ENCODE measurements around the gene ANKRD33B. TPM values are rescaled to one million over a fixed set of nuclear protein-coding genes. Genes with fewer than 3 reads are reported as not detected.
"Not testable (repeated sequence)": the region's sequence is repeated elsewhere in the genome, so short reads cannot be mapped to it uniquely, and the experiment has no call there.

The ANKRD33B gene
- polyA plus RNA-seq, 1 donor from 2014 or later = 1.5 TPM

- Mint-ChIP-seq H3K4me1 (peaks cover 0 to 14% (median 2%) of the 10 kb centered on the region in 3 donors), H3K9me3 (peaks cover 0 to 3% (median 0%) of the 10 kb centered on the region in 3 donors), H3K36me3 (peaks cover 1% of the 10 kb centered on the region), H3K4me3 (peak overlapping the region in 2 of 4 donors; percentile 5 to 28), H3K27me3 (no peaks in the 10 kb centered on the region), H3K27ac (peak overlapping the region in 2 of 3 donors; percentile 18 to 19)
Observed at GRCh38 chr5:10655161-10655971, 91.5 kb downstream of the ANKRD33B start.

- H3K4me1 Mint-ChIP-seq = peaks cover 0 to 14% (median 3%) of the 10 kb centered on the region in 3 donors
- H3K9me3 Mint-ChIP-seq = peaks cover 0 to 3% (median 0%) of the 10 kb centered on the region in 3 donors
- H3K36me3 Mint-ChIP-seq = peaks cover 1% of the 10 kb centered on the region
- H3K27ac Mint-ChIP-seq = peak overlapping the region in 1 of 3 donors; percentile 62
- H3K4me3 Mint-ChIP-seq = no peak overlapping the region
- H3K27me3 Mint-ChIP-seq = no peaks in the 10 kb centered on the region
Observed at GRCh38 chr5:10655972-10656830, 92.3 kb downstream of the ANKRD33B start.

- peaks cover 0 to 14% (median 3%) of the 10 kb centered on the region in 3 donors for H3K4me1 Mint-ChIP-seq
- peaks cover 0 to 3% (median 0%) of the 10 kb centered on the region in 3 donors for H3K9me3 Mint-ChIP-seq
- H3K4me3 Mint-ChIP-seq = no peak overlapping the region
- peaks cover under 1% of the 10 kb centered on the region for H3K36me3 Mint-ChIP-seq
- H3K27me3 Mint-ChIP-seq = no peaks in the 10 kb centered on the region
- H3K27ac Mint-ChIP-seq = no peak overlapping the region
Observed at GRCh38 chr5:10658265-10658664, 94.4 kb downstream of the ANKRD33B start.

- no peak overlapping the region for H3K27ac Mint-ChIP-seq
- no peak overlapping the region for H3K4me3 Mint-ChIP-seq
- H3K27me3 Mint-ChIP-seq = no peaks in the 10 kb centered on the region
- H3K4me1 Mint-ChIP-seq = peaks cover 0 to 10% (median 1%) of the 10 kb centered on the region in 3 donors
- H3K9me3 Mint-ChIP-seq = peaks cover 0 to 3% (median 0%) of the 10 kb centered on the region in 3 donors
- H3K36me3 Mint-ChIP-seq = no peaks in the 10 kb centered on the region
Observed at GRCh38 chr5:10660135-10660534, 96.3 kb downstream of the ANKRD33B start.

- no peaks in the 10 kb centered on the region for H3K36me3 Mint-ChIP-seq
- no peaks in the 10 kb centered on the region for H3K27me3 Mint-ChIP-seq
- H3K4me1 Mint-ChIP-seq = peaks cover 0 to 5% (median 1%) of the 10 kb centered on the region in 3 donors
- peaks cover 0 to 3% (median 0%) of the 10 kb centered on the region in 3 donors for H3K9me3 Mint-ChIP-seq
- H3K4me3 Mint-ChIP-seq = no peak overlapping the region
- H3K27ac Mint-ChIP-seq = no peak overlapping the region
Observed at GRCh38 chr5:10660720-10661387, 97.0 kb downstream of the ANKRD33B start.

GRCh38 chr5:10661401-10661800 is 97.5 kb downstream of the ANKRD33B start:
- Mint-ChIP-seq H3K4me3 (no peak overlapping the region), H3K36me3 (no peaks in the 10 kb centered on the region), H3K4me1 (peaks cover 0 to 1% (median 0%) of the 10 kb centered on the region in 3 donors), H3K27ac (no peak overlapping the region), H3K9me3 (peaks cover 0 to 3% (median 0%) of the 10 kb centered on the region in 3 donors), H3K27me3 (no peaks in the 10 kb centered on the region)

- peaks cover 0 to 1% (median 0%) of the 10 kb centered on the region in 3 donors for H3K4me1 Mint-ChIP-seq
- H3K27ac Mint-ChIP-seq = no peak overlapping the region
- no peaks in the 10 kb centered on the region for H3K27me3 Mint-ChIP-seq
- no peak overlapping the region for H3K4me3 Mint-ChIP-seq
- no peaks in the 10 kb centered on the region for H3K36me3 Mint-ChIP-seq
- H3K9me3 Mint-ChIP-seq = peaks cover 0 to 3% (median 0%) of the 10 kb centered on the region in 3 donors
Observed at GRCh38 chr5:10662083-10662482, 98.2 kb downstream of the ANKRD33B start.

GRCh38 chr5:10662661-10663488 is 99.0 kb downstream of the ANKRD33B start:
- H3K4me3 Mint-ChIP-seq = no peak overlapping the region
- no peaks in the 10 kb centered on the region for H3K27me3 Mint-ChIP-seq
- no peaks in the 10 kb centered on the region for H3K36me3 Mint-ChIP-seq
- H3K27ac Mint-ChIP-seq = no peak overlapping the region
- H3K4me1 Mint-ChIP-seq = peaks cover 0 to 1% (median 0%) of the 10 kb centered on the region in 3 donors
- H3K9me3 Mint-ChIP-seq = peaks cover 0 to 3% (median 0%) of the 10 kb centered on the region in 3 donors

- Mint-ChIP-seq H3K4me3 (no peak overlapping the region), H3K36me3 (no peaks in the 10 kb centered on the region), H3K27ac (no peak overlapping the region), H3K4me1 (peaks cover 0 to 1% (median 0%) of the 10 kb centered on the region in 3 donors), H3K9me3 (no peaks in the 10 kb centered on the region), H3K27me3 (no peaks in the 10 kb centered on the region)
Observed at GRCh38 chr5:10663489-10664179, 99.8 kb downstream of the ANKRD33B start.

- not testable (repeated sequence) for H3K4me3 Mint-ChIP-seq, H3K27me3 Mint-ChIP-seq, H3K27ac Mint-ChIP-seq, H3K9me3 Mint-ChIP-seq, H3K36me3 Mint-ChIP-seq, H3K4me1 Mint-ChIP-seq
Observed at GRCh38 chr5:10664180-10664769, 100.4 kb downstream of the ANKRD33B start.

GRCh38 chr5:10665799-10666198 is 101.9 kb downstream of the ANKRD33B start:
- no peak overlapping the region for H3K27ac Mint-ChIP-seq
- no peak overlapping the region for H3K4me3 Mint-ChIP-seq
- peaks cover 0 to 1% (median 0%) of the 10 kb centered on the region in 3 donors for H3K4me1 Mint-ChIP-seq

GRCh38 chr5:10666531-10667299 is 102.8 kb downstream of the ANKRD33B start:
- no peaks in the 10 kb centered on the region for H3K9me3 Mint-ChIP-seq
- H3K36me3 Mint-ChIP-seq = no peaks in the 10 kb centered on the region
- H3K4me1 Mint-ChIP-seq = no peaks in the 10 kb centered on the region
- no peak overlapping the region for H3K4me3 Mint-ChIP-seq
- no peak overlapping the region for H3K27ac Mint-ChIP-seq
- no peaks in the 10 kb centered on the region for H3K27me3 Mint-ChIP-seq

More at GRCh38 chr5:10665799-10666198, 101.9 kb downstream of the ANKRD33B start:
- no peaks in the 10 kb centered on the region for H3K36me3 Mint-ChIP-seq
- H3K9me3 Mint-ChIP-seq = no peaks in the 10 kb centered on the region
- no peaks in the 10 kb centered on the region for H3K27me3 Mint-ChIP-seq

Measured in IgD-negative memory B cell (primary cell).